Vagina (tissue), 1 donor: ENCODE data around the gene C16orf46. TPM values are rescaled to one million over a fixed set of nuclear protein-coding genes. Genes with fewer than 3 reads are reported as not detected.

Experiments
- small RNA-seq: library from RNA; depleted of rRNA; stranded (forward); fragments of <200 nt; gene quantifications from one replicate; pipeline ENCODE3, GENCODE V24; 2016
- total RNA-seq: library from RNA; depleted of rRNA; stranded (reverse); fragments of >200 nt; gene quantifications from one replicate; pipeline ENCODE4 v1.2.3, GENCODE V29; 2016

C16orf46 gene
- total RNA-seq, 1 donor from 2014 or later = 1.2 TPM

Small RNA genes within 50 kb of the gene (small RNA-seq; reads per million reads assigned to genes)
- gene AC092718.3 = not detected
- not detected for gene RNU6-1191P

Other genes with a start within 250 kb of the C16orf46 start
- 6.6 TPM for gene CMC2, start 70.4 kb downstream of the C16orf46 start, total RNA-seq
- gene CENPN, start 70.0 kb downstream of the C16orf46 start, total RNA-seq = 8.3 TPM
- 29.7 TPM for gene ATMIN, start 41.4 kb downstream of the C16orf46 start, total RNA-seq
- 27.0 TPM for gene GCSH, start 19.2 kb upstream of the C16orf46 start, total RNA-seq
- not detected for gene BCO1, start 161.5 kb upstream of the C16orf46 start, total RNA-seq
- 20.9 TPM for gene GAN, start 237.7 kb upstream of the C16orf46 start, total RNA-seq